HEK293T (cell line): Measurements from ENCODE around the gene RAB6B.

Source experiments
- CTCF ChIA-PET: fragments of 350-600 bp; formaldehyde crosslinking; extraction: SDS; loops from one replicate; lab custom pipeline; 2021; ENCODE audit warnings: antibody characterized with exemption, inconsistent platforms; lab: Yijun Ruan, JAX
- POLR2A ChIA-PET: fragments of 350-600 bp; formaldehyde crosslinking; extraction: SDS; loops from one replicate; lab custom pipeline; 2020; ENCODE audit warnings: antibody characterized with exemption, inconsistent platforms; lab: Yijun Ruan, JAX
- DNase-seq: peaks from one replicate; pipeline ENCODE4 v3.0.0; 2012; ENCODE audit warnings: mixed read lengths; ENCODE audit errors: extremely low spot score
- ARNT ChIP-seq: fragments of 450-650 bp; IDR thresholded peaks from 2 replicates; pipeline ENCODE4 v1.6.1; 2017; ENCODE audit warnings: mild to moderate bottlenecking
- BHLHE40 ChIP-seq: fragments of 450-650 bp; IDR thresholded peaks from 2 replicates; pipeline ENCODE4 v1.6.1; 2016; ENCODE audit warnings: mild to moderate bottlenecking, moderate library complexity, borderline replicate concordance
- CTBP1 ChIP-seq: fragments of 450-650 bp; IDR thresholded peaks from 2 replicates; pipeline ENCODE4 v1.6.1; 2016; ENCODE audit warnings: borderline replicate concordance
- ELF4 ChIP-seq: fragments of 450-650 bp; IDR thresholded peaks from 2 replicates; pipeline ENCODE4 v1.6.1; 2017; ENCODE audit warnings: antibody characterized with exemption
- FOXA1 ChIP-seq: fragments of 450-650 bp; IDR thresholded peaks from 2 replicates; pipeline ENCODE4 v1.6.1; 2016; ENCODE audit warnings: mild to moderate bottlenecking
- FOXK2 ChIP-seq: fragments of 450-650 bp; IDR thresholded peaks from 2 replicates; pipeline ENCODE4 v1.6.1; 2016; ENCODE audit warnings: mild to moderate bottlenecking
- FOXM1 ChIP-seq: fragments of 450-650 bp; IDR thresholded peaks from 2 replicates; pipeline ENCODE4 v1.6.1; 2017; ENCODE audit warnings: mild to moderate bottlenecking, borderline replicate concordance
- HDGF ChIP-seq: fragments of 450-650 bp; IDR thresholded peaks from 2 replicates; pipeline ENCODE4 v1.6.1; 2017; ENCODE audit warnings: antibody characterized with exemption, borderline replicate concordance
- L3MBTL2 ChIP-seq: fragments of 450-650 bp; conservative IDR thresholded peaks from 2 replicates; pipeline ENCODE4 v1.6.1; 2016; ENCODE audit warnings: mild to moderate bottlenecking
- LEF1 ChIP-seq: fragments of 450-650 bp; IDR thresholded peaks from 2 replicates; pipeline ENCODE4 v1.6.1; 2017; ENCODE audit warnings: mild to moderate bottlenecking, borderline replicate concordance
- NFRKB ChIP-seq: fragments of 450-650 bp; IDR thresholded peaks from 2 replicates; pipeline ENCODE4 v1.6.1; 2016; ENCODE audit warnings: mild to moderate bottlenecking, moderate library complexity
- PKNOX1 ChIP-seq: fragments of 450-650 bp; IDR thresholded peaks from 2 replicates; pipeline ENCODE4 v1.6.1; 2016
- SP1 ChIP-seq: fragments of 450-650 bp; IDR thresholded peaks from 2 replicates; pipeline ENCODE4 v1.6.1; 2017
- SUZ12 ChIP-seq: fragments of 450-650 bp; IDR thresholded peaks from 2 replicates; pipeline ENCODE4 v1.6.1; 2016; ENCODE audit warnings: mild to moderate bottlenecking
- TARDBP ChIP-seq: fragments of 450-650 bp; IDR thresholded peaks from 2 replicates; pipeline ENCODE4 v1.6.1; 2016
- ZNF384 ChIP-seq: fragments of 450-650 bp; IDR thresholded peaks from 2 replicates; pipeline ENCODE4 v1.6.1; 2016

RAB6B gene

GRCh38 chr3:133939463-133939835 is 43.8 kb upstream of the RAB6B start:
- ChIA-PET CTCF (no interaction called here), POLR2A (no interaction called here)
- DNase-seq: no peak
- TF ChIP-seq BHLHE40: no peak
- TF ChIP-seq CTBP1: no peak
- TF ChIP-seq ZNF384: no peak
- TF ChIP-seq LEF1: no peak
- no peak for TF ChIP-seq TARDBP
- no peak for TF ChIP-seq FOXA1
- TF ChIP-seq HDGF: no peak

GRCh38 chr3:133938770-133939462 is 43.2 kb upstream of the RAB6B start:
- no peak for DNase-seq
- ChIA-PET POLR2A (no interaction called here), CTCF (no interaction called here)
- TF ChIP-seq FOXM1 (no peak), TARDBP (no peak), FOXK2 (no peak), SUZ12 (no peak), ARNT (no peak), ELF4 (no peak), LEF1 (no peak), NFRKB (no peak), L3MBTL2 (no peak), ZNF384 (no peak), BHLHE40 (no peak), SP1 (no peak), CTBP1 (no peak), FOXA1 (no peak), PKNOX1 (no peak), HDGF (no peak)

GRCh38 chr3:133937756-133938601 is 42.3 kb upstream of the RAB6B start:
- no peak for TF ChIP-seq FOXM1
- TF ChIP-seq SUZ12: no peak
- no peak for TF ChIP-seq L3MBTL2
- no peak for TF ChIP-seq PKNOX1
- TF ChIP-seq LEF1: no peak
- no peak for TF ChIP-seq ELF4
- TF ChIP-seq CTBP1: no peak
- no peak for TF ChIP-seq ARNT
- TF ChIP-seq ZNF384: no peak
- TF ChIP-seq HDGF: no peak
- TF ChIP-seq SP1: no peak
- TF ChIP-seq TARDBP: no peak
- no peak for TF ChIP-seq FOXK2
- no peak for TF ChIP-seq FOXA1
- TF ChIP-seq NFRKB: no peak
- POLR2A ChIA-PET: no interaction called here
- no peak for DNase-seq
- CTCF ChIA-PET: no interaction called here

- ChIA-PET POLR2A (no interaction called here), CTCF (no interaction called here)
- DNase-seq: no peak
- TF ChIP-seq FOXA1 (no peak), NFRKB (no peak), FOXM1 (no peak), PKNOX1 (no peak), TARDBP (no peak)
Observed at GRCh38 chr3:133937061-133937686, 41.5 kb upstream of the RAB6B start.

GRCh38 chr3:133935843-133936769 is 40.4 kb upstream of the RAB6B start:
- POLR2A ChIA-PET: no interaction called here
- DNase-seq: no peak
- CTCF ChIA-PET: no interaction called here
- TF ChIP-seq HDGF (no peak), ARNT (no peak), ELF4 (no peak), ZNF384 (no peak), CTBP1 (no peak), BHLHE40 (no peak), TARDBP (no peak), FOXM1 (no peak), NFRKB (no peak)
